T1000 (cell line): ENCODE measurements around the gene ALG12.
A peak's percentile ranks its signal among the peaks of the same experiment; 100 is the strongest.

Source experiments
- DNase-seq: peaks from one replicate; lab custom pipeline; 2025; ENCODE audit warnings: mixed read lengths; lab: John Stamatoyannopoulos, UW

The ALG12 gene

GRCh38 chr22:49929994-49930575 is 11.8 kb upstream of the ALG12 start:
- no peak for DNase-seq

- DNase-seq = peak; percentile 35
Observed at GRCh38 chr22:49929211-49929979, 11.2 kb upstream of the ALG12 start.

- DNase-seq = no peak
Observed at GRCh38 chr22:49928555-49929210, 10.4 kb upstream of the ALG12 start.

- DNase-seq = no peak
Observed at GRCh38 chr22:49928185-49928495, 9.9 kb upstream of the ALG12 start.

GRCh38 chr22:49927483-49928184 is 9.4 kb upstream of the ALG12 start:
- DNase-seq = no peak

GRCh38 chr22:49926916-49927315 is 8.7 kb upstream of the ALG12 start:
- DNase-seq = no peak

GRCh38 chr22:49925525-49926128 is 7.4 kb upstream of the ALG12 start:
- no peak for DNase-seq

GRCh38 chr22:49924113-49924833 is 6.0 kb upstream of the ALG12 start:
- no peak for DNase-seq

GRCh38 chr22:49923445-49923844 is 5.2 kb upstream of the ALG12 start:
- DNase-seq = no peak

GRCh38 chr22:49922926-49923325 is 4.7 kb upstream of the ALG12 start:
- DNase-seq = no peak

- no peak for DNase-seq
Observed at GRCh38 chr22:49922484-49922883, 4.2 kb upstream of the ALG12 start.

- no peak for DNase-seq
Observed at GRCh38 chr22:49921508-49922278, 3.5 kb upstream of the ALG12 start.

GRCh38 chr22:49920859-49921258 is 2.6 kb upstream of the ALG12 start:
- DNase-seq = no peak

GRCh38 chr22:49918911-49919881 is 958 bp upstream of the ALG12 start:
- DNase-seq = no peak

GRCh38 chr22:49916831-49917230 is 1.4 kb downstream of the ALG12 start:
- no peak for DNase-seq

GRCh38 chr22:49915610-49916009 is 2.6 kb downstream of the ALG12 start:
- no peak for DNase-seq

- no peak for DNase-seq
Observed at GRCh38 chr22:49914256-49914655, 4.0 kb downstream of the ALG12 start.

GRCh38 chr22:49913446-49913845 is 4.8 kb downstream of the ALG12 start:
- no peak for DNase-seq

GRCh38 chr22:49913026-49913425 is 5.2 kb downstream of the ALG12 start:
- no peak for DNase-seq
